Endothelial cell (in vitro differentiated cells): Measurements from ENCODE around the gene LAMA2. TPM values are rescaled to one million over a fixed set of nuclear protein-coding genes. Genes with fewer than 3 reads are reported as not detected.

Source experiments
- DNase-seq: peaks from one replicate; pipeline ENCODE4 v3.0.0; 2021; ENCODE audit warnings: low spot score
- H3K27ac Mint-ChIP-seq: one replicate; pipeline ENCODE4 v1.8.0; 2021; ENCODE audit warnings: mixed read lengths, inconsistent platforms; ENCODE audit not compliant: unreplicated experiment
- H3K27me3 Mint-ChIP-seq: one replicate; pipeline ENCODE4 v1.8.0; 2021; ENCODE audit warnings: mild to moderate bottlenecking, moderate library complexity, mixed read lengths, inconsistent platforms; ENCODE audit not compliant: unreplicated experiment
- H3K36me3 Mint-ChIP-seq: one replicate; pipeline ENCODE4 v1.8.0; 2021; ENCODE audit warnings: mild to moderate bottlenecking, low read depth, mixed read lengths, inconsistent platforms; ENCODE audit not compliant: unreplicated experiment
- H3K4me1 Mint-ChIP-seq: one replicate; pipeline ENCODE4 v1.8.0; 2021; ENCODE audit warnings: mild to moderate bottlenecking, mixed read lengths, inconsistent platforms; ENCODE audit not compliant: unreplicated experiment
- H3K4me3 Mint-ChIP-seq: one replicate; pipeline ENCODE4 v1.8.0; 2021; ENCODE audit warnings: mild to moderate bottlenecking, mixed read lengths, inconsistent platforms; ENCODE audit not compliant: unreplicated experiment
- H3K9me3 Mint-ChIP-seq: one replicate; pipeline ENCODE4 v1.8.0; 2021; ENCODE audit warnings: mixed read lengths, inconsistent platforms; ENCODE audit not compliant: unreplicated experiment
- total RNA-seq: library from RNA; stranded (reverse); fragmentation: NEBNext Ultra II Directional; extraction: Animal tissue kit (Norgen Biotek cat#: 25700); gene quantifications from one replicate; pipeline ENCODE4 v1.2.1, GENCODE V29; 2021; ENCODE audit not compliant: unreplicated experiment
- TF ChIP-seq, protein P1 (sequence below): fragments of 200-600 bp; sonication (generic); IDR thresholded peaks from one replicate; pipeline ENCODE4 v1.5.0; 2021; ENCODE audit warnings: antibody characterized with exemption; ENCODE audit not compliant: unreplicated experiment

LAMA2 gene
- total RNA-seq, 1 donor from 2014 or later: 2.0 TPM

DNA sequence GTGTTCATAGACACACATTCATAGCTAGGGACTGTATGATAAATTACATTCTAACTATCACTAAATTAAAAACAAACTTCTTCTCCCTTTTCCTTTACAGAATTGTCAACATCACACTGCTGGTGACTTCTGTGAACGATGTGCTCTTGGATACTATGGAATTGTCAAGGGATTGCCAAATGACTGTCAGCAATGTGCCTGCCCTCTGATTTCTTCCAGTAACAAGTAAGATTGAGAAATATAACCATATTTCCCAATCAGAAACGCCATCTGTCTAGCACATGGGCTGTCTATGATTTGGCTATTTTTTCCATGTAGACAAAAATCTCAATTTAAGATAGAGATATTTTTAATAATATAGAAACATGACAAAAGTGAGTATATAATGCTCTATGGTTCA is 459.3 kb downstream of the LAMA2 start:
- H3K4me3 Mint-ChIP-seq: no peak overlapping the region
- H3K27ac Mint-ChIP-seq: no peak overlapping the region
- TF ChIP-seq, protein P1, sequence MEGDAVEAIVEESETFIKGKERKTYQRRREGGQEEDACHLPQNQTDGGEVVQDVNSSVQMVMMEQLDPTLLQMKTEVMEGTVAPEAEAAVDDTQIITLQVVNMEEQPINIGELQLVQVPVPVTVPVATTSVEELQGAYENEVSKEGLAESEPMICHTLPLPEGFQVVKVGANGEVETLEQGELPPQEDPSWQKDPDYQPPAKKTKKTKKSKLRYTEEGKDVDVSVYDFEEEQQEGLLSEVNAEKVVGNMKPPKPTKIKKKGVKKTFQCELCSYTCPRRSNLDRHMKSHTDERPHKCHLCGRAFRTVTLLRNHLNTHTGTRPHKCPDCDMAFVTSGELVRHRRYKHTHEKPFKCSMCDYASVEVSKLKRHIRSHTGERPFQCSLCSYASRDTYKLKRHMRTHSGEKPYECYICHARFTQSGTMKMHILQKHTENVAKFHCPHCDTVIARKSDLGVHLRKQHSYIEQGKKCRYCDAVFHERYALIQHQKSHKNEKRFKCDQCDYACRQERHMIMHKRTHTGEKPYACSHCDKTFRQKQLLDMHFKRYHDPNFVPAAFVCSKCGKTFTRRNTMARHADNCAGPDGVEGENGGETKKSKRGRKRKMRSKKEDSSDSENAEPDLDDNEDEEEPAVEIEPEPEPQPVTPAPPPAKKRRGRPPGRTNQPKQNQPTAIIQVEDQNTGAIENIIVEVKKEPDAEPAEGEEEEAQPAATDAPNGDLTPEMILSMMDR: no peak
- peaks cover 6% of the 10 kb centered on the region for H3K4me1 Mint-ChIP-seq
- no peaks in the 10 kb centered on the region for H3K9me3 Mint-ChIP-seq
- H3K27me3 Mint-ChIP-seq: no peaks in the 10 kb centered on the region
- no peak for DNase-seq
- H3K36me3 Mint-ChIP-seq: no peaks in the 10 kb centered on the region

DNA sequence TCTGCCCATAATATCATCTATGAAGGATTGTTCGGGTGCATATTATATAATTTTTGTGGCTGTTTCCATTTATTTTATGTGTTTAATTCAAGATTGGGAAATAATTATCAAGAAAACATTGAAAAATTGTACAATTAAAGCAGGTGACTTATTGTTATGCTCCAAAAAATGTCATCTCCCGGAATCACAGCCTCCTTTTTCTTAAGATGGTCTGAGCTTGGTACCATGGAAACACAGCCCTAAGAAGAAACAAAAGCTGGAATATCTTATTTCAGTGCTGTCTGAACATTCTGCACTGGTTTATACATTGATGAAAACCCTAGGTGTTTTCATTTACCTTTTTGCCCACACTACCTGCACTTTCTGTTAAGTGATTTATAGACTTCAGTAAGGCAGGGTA is 459.9 kb downstream of the LAMA2 start:
- Mint-ChIP-seq H3K27ac (no peak overlapping the region), H3K4me1 (peaks cover 8% of the 10 kb centered on the region), H3K4me3 (no peak overlapping the region), H3K36me3 (no peaks in the 10 kb centered on the region), H3K27me3 (no peaks in the 10 kb centered on the region), H3K9me3 (no peaks in the 10 kb centered on the region)
- DNase-seq: no peak
- TF ChIP-seq, protein P1: no peak

DNA sequence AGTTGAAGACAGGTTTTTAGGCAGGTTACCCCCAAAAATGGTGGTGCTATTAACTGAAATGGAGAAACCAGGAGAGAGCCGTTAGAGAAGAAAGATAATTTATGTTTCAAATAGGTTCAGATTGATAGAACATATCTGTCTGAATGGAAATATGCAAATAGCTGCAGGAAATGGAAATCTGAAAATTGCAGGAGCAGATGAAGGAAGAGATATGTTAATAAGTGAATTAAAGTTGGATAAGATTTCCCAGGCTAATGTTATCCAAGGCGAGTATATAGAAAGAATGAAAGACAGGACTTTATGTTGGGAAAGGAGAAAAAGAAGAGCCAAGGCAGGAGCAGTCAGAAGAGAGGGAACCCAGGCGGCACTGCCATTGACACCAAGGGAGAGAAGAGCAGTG is 461.4 kb downstream of the LAMA2 start:
- no peak overlapping the region for H3K4me3 Mint-ChIP-seq
- no peak for DNase-seq
- H3K4me1 Mint-ChIP-seq: peaks cover 8% of the 10 kb centered on the region
- no peak overlapping the region for H3K27ac Mint-ChIP-seq
- H3K36me3 Mint-ChIP-seq: no peaks in the 10 kb centered on the region
- TF ChIP-seq, protein P1: no peak
- no peaks in the 10 kb centered on the region for H3K27me3 Mint-ChIP-seq
- no peaks in the 10 kb centered on the region for H3K9me3 Mint-ChIP-seq

DNA sequence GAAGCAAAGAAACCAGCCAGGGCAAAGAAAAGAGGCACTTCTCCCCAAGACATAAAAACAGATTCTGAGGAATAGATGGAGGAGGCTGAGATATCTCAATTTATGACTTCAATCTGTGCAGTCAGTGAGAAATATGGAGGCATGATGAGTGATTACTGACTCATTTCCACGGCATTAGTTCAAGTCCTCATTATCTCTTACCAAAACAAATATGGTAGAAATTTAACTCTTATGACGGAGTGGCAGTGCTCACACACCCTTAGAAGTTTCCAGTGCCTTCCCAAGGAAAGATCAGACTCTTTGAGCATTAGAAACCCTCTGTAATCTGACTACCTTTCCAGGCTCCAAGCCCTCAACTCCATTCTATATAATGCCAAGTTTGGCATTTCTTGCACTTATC is 463.0 kb downstream of the LAMA2 start:
- no peaks in the 10 kb centered on the region for H3K9me3 Mint-ChIP-seq
- DNase-seq: no peak
- H3K4me3 Mint-ChIP-seq: no peak overlapping the region
- TF ChIP-seq, protein P1: no peak
- H3K27ac Mint-ChIP-seq: no peak overlapping the region
- H3K36me3 Mint-ChIP-seq: no peaks in the 10 kb centered on the region
- H3K4me1 Mint-ChIP-seq: peaks cover 8% of the 10 kb centered on the region
- H3K27me3 Mint-ChIP-seq: no peaks in the 10 kb centered on the region

DNA sequence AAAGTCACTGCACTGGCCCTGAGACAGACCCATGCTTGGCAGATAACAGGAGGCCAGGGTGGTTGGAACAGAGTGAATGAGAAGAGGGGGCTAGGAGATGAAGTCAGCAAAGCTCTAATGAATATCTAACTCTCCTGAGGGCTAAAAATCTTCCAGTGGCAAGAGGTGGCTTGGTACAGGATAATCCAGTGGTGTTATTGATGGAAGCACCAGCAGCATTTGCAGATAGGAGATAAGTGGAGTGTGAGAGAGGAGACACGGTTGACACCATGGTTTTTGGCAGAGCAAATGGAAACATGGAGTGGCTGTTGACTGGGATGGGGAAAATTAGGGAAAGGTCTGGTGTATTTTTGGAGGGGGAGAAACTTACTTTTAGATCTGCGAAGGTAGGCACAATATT is 464.0 kb downstream of the LAMA2 start:
- Mint-ChIP-seq H3K27me3 (no peaks in the 10 kb centered on the region), H3K9me3 (no peaks in the 10 kb centered on the region), H3K4me1 (peaks cover 8% of the 10 kb centered on the region), H3K27ac (no peak overlapping the region), H3K4me3 (no peak overlapping the region), H3K36me3 (no peaks in the 10 kb centered on the region)
- TF ChIP-seq, protein P1: no peak
- no peak for DNase-seq
